CD4-positive, alpha-beta T cell (primary cell): ENCODE measurements around the gene CASP3. TPM values are rescaled to one million over a fixed set of nuclear protein-coding genes. Genes with fewer than 3 reads are reported as not detected.
"Not testable (repeated sequence)": the region's sequence is repeated elsewhere in the genome, so short reads cannot be mapped to it uniquely, and the experiment has no call there.

Source experiments
- ATAC-seq: fragments of 200-7000 bp; cut with Tn5 transposase; one replicate; pipeline ENCODE4 v1.10.0; 2022; ENCODE audit warnings: mild to moderate bottlenecking; ENCODE audit not compliant: poor library complexity
- CTCF ChIA-PET: fragments of 350-600 bp; sonication (Branson Sonifier 250); formaldehyde crosslinking; loops from one replicate; lab custom pipeline; 2021; ENCODE audit warnings: antibody characterized with exemption, inconsistent platforms; lab: Charles Lee
- POLR2A ChIA-PET: fragments of 350-600 bp; sonication (Branson Sonifier 250); formaldehyde crosslinking; loops from one replicate; lab custom pipeline; 2021; ENCODE audit warnings: antibody characterized with exemption, inconsistent platforms; lab: Charles Lee
- DNase-seq, 14 experiments: peaks; one replicate each; pipeline ENCODE4 v3.0.0-alpha.2; 2013 to 2020; ENCODE audit warnings: mixed read lengths in 2 of 14
- H3K27ac ChIP-seq, 2 donors: one replicate each; pipeline versions ENCODE4 v1.5.1 to v1.7.0; 2013; ENCODE audit warnings: low read length in 2 of 2, low read depth in 1 of 2, mild to moderate bottlenecking in 1 of 2
- H3K27me3 ChIP-seq, 2 experiments: 1 replicate in 1 of 2; 2 replicates in 1 of 2; pipeline versions ENCODE4 v1.6.1 to v1.7.0; 2013; ENCODE audit warnings: low read length in 2 of 2, control low read depth in 1 of 2, mild to moderate bottlenecking in 1 of 2, moderate library complexity in 1 of 2; ENCODE audit not compliant: insufficient read depth in 2 of 2, control insufficient read depth in 1 of 2
- H3K36me3 ChIP-seq: one replicate; pipeline ENCODE4 v1.6.1; 2013; ENCODE audit warnings: low read length, control low read depth; ENCODE audit not compliant: insufficient read depth
- H3K4me1 ChIP-seq: one replicate; pipeline ENCODE4 v1.6.1; 2013; ENCODE audit warnings: low read length, control low read depth; ENCODE audit not compliant: insufficient read depth
- H3K4me3 ChIP-seq: one replicate; pipeline ENCODE4 v1.5.1; 2013; ENCODE audit warnings: mild to moderate bottlenecking, low read length, moderate library complexity
- H3K9me3 ChIP-seq, 2 experiments: 1 replicate in 1 of 2; 2 replicates in 1 of 2; pipeline versions ENCODE4 v1.6.1 to v1.7.0; 2013; ENCODE audit warnings: low read length in 2 of 2, mild to moderate bottlenecking in 2 of 2, control low read depth in 1 of 2, moderate library complexity in 1 of 2; ENCODE audit not compliant: control insufficient read depth in 1 of 2, insufficient read depth in 1 of 2
- H3K27ac Mint-ChIP-seq: one replicate; pipeline ENCODE4 v1.8.0; 2020; ENCODE audit warnings: mixed read lengths
- H3K27me3 Mint-ChIP-seq: one replicate; pipeline ENCODE4 v1.8.0; 2021; ENCODE audit warnings: mixed read lengths
- H3K36me3 Mint-ChIP-seq: one replicate; pipeline ENCODE4 v1.8.0; 2021; ENCODE audit warnings: low read depth, mixed read lengths
- H3K4me1 Mint-ChIP-seq: one replicate; pipeline ENCODE4 v1.8.0; 2021; ENCODE audit warnings: low read depth, mixed read lengths
- H3K4me3 Mint-ChIP-seq: one replicate; pipeline ENCODE4 v1.8.0; 2020; ENCODE audit warnings: mild to moderate bottlenecking, mixed read lengths
- H3K9me3 Mint-ChIP-seq: one replicate; pipeline ENCODE4 v1.8.0; 2020; ENCODE audit warnings: mixed read lengths
- intact Hi-C, 2 experiments: fragments of 100-400 bp; cut with DNase I in 1 of 2; cut with micrococcal nuclease in 1 of 2; formaldehyde crosslinking; loops; one replicate each; pipeline versions ENCODE4 v1.15.1 to v1.9.0; 2023 to 2025; cut with DNase I, micrococcal nuclease
- total RNA-seq, 174 experiments: library from RNA in 2 of 174; stranded (reverse) in 2 of 174; gene quantifications; one replicate each; pipeline ENCODE4 v1.2.3 and lab custom pipeline; 2021 to 2026
- TF ChIP-seq, protein P1 (sequence below): fragments of 200-600 bp; IDR thresholded peaks from one replicate; pipeline ENCODE4 v1.8.0; 2022; ENCODE audit warnings: antibody characterized with exemption, mild to moderate bottlenecking

CASP3 gene
- total RNA-seq, 2 experiments from 2014 or later = 11.9 to 12.2 TPM

DNA sequence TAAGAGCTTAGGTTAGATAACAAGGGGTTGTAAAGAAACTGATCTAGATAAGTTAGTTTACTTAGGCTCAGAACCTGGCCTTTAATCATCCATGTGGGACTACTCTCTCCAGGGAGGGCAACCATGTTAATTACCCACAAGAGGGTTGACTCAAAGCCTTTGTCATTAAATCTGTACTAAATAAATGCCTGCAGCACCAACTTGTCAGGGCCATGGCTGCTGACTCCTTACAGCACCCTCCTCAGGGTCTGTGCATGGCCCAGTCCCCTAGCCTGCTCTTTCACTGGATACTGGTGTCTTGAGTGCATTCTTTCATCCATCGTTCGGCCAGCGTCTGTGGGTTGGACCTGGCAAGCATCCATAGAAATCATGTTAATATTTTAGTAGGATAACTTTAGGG lies 34.7 kb downstream of the CASP3 start:
- no peaks in the 10 kb centered on the region for H3K27me3 ChIP-seq
- ChIA-PET POLR2A (no interaction called here), CTCF (no interaction called here)
- no peak for ATAC-seq
- no peak overlapping the region for H3K4me3 ChIP-seq
- peaks cover 0 to 12% of the 10 kb centered on the region in 2 experiments for H3K9me3 ChIP-seq
- DNase-seq = no peak
- H3K4me1 Mint-ChIP-seq = no peaks in the 10 kb centered on the region
- no peaks in the 10 kb centered on the region for H3K36me3 Mint-ChIP-seq
- intact Hi-C loops = no loop called here
- no peak overlapping the region for H3K27ac Mint-ChIP-seq
- peaks cover 4% of the 10 kb centered on the region for H3K9me3 Mint-ChIP-seq
- TF ChIP-seq, protein P1, sequence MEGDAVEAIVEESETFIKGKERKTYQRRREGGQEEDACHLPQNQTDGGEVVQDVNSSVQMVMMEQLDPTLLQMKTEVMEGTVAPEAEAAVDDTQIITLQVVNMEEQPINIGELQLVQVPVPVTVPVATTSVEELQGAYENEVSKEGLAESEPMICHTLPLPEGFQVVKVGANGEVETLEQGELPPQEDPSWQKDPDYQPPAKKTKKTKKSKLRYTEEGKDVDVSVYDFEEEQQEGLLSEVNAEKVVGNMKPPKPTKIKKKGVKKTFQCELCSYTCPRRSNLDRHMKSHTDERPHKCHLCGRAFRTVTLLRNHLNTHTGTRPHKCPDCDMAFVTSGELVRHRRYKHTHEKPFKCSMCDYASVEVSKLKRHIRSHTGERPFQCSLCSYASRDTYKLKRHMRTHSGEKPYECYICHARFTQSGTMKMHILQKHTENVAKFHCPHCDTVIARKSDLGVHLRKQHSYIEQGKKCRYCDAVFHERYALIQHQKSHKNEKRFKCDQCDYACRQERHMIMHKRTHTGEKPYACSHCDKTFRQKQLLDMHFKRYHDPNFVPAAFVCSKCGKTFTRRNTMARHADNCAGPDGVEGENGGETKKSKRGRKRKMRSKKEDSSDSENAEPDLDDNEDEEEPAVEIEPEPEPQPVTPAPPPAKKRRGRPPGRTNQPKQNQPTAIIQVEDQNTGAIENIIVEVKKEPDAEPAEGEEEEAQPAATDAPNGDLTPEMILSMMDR = no peak
- H3K27ac ChIP-seq = no peak overlapping the region
- no peaks in the 10 kb centered on the region for H3K27me3 Mint-ChIP-seq
- no peaks in the 10 kb centered on the region for H3K4me1 ChIP-seq
- no peak overlapping the region for H3K4me3 Mint-ChIP-seq
- H3K36me3 ChIP-seq = no peaks in the 10 kb centered on the region

DNA sequence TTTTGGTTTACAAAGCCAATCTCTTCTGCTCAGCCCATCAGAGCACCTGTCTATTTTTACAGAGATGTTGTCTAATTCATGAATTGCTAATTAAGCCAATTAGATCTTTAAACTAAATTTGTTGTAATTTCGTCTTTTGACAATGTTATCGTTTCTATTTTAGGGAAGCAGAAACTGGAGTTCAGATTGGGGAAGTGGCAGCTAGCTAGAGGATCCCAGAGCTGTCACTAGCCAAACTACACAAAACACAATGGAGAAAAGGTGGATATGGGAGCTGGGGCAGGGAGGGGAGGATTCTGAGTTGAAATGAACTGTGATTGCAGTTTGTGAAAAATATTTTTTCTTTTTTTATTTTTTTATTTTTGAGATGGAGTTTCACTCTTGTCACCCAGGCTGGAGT lies 35.8 kb downstream of the CASP3 start:
- no peaks in the 10 kb centered on the region for H3K4me1 Mint-ChIP-seq
- Histone ChIP-seq H3K4me1 (no peaks in the 10 kb centered on the region), H3K27ac (no peak overlapping the region), H3K27me3 (no peaks in the 10 kb centered on the region), H3K36me3 (no peaks in the 10 kb centered on the region), H3K9me3 (peaks cover 0 to 12% of the 10 kb centered on the region in 2 experiments), H3K4me3 (no peak overlapping the region)
- ATAC-seq (no peak), DNase-seq (no peak)
- no peak overlapping the region for H3K27ac Mint-ChIP-seq
- intact Hi-C loops = no loop called here
- H3K27me3 Mint-ChIP-seq = no peaks in the 10 kb centered on the region
- H3K9me3 Mint-ChIP-seq = peaks cover 4% of the 10 kb centered on the region
- no peak overlapping the region for H3K4me3 Mint-ChIP-seq
- ChIA-PET CTCF (no interaction called here), POLR2A (no interaction called here)
- TF ChIP-seq, protein P1 = no peak
- H3K36me3 Mint-ChIP-seq = no peaks in the 10 kb centered on the region

DNA sequence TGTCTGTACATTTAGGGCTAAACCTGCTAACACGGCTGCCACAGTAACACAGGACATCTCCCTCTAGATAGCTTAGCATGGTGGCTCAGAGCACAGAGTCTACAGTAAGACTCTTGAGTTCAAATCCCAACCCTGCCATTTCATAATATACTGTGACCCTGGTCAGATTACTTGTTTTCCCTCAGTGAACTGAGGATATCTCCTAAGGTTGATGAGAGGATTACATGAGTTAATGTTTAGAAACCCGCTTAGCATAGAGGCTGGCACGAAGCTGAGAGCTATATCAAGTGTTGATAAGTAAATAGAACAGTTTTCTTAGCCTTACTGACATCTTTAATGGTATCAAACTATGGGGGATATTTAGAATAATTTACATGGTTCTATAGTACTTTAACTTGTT lies 37.2 kb downstream of the CASP3 start:
- H3K9me3 ChIP-seq = peaks cover 0 to 12% of the 10 kb centered on the region in 2 experiments
- CTCF ChIA-PET = no interaction called here
- Mint-ChIP-seq H3K9me3 (peaks cover 4% of the 10 kb centered on the region), H3K27me3 (no peaks in the 10 kb centered on the region), H3K4me1 (no peaks in the 10 kb centered on the region), H3K27ac (no peak overlapping the region), H3K36me3 (no peaks in the 10 kb centered on the region), H3K4me3 (no peak overlapping the region)
- ATAC-seq (no peak), DNase-seq (no peak)
- H3K4me1 ChIP-seq = no peaks in the 10 kb centered on the region
- H3K27ac ChIP-seq = no peak overlapping the region
- H3K36me3 ChIP-seq = no peaks in the 10 kb centered on the region
- no peak overlapping the region for H3K4me3 ChIP-seq
- TF ChIP-seq, protein P1 = no peak
- intact Hi-C loops = no loop called here
- no peaks in the 10 kb centered on the region for H3K27me3 ChIP-seq
- POLR2A ChIA-PET = no interaction called here

GRCh38 chr4:184607429-184607828 lies 41.8 kb downstream of the CASP3 start:
- H3K4me1 Mint-ChIP-seq, POLR2A ChIA-PET, H3K27ac ChIP-seq, ATAC-seq, H3K9me3 ChIP-seq, H3K36me3 Mint-ChIP-seq, H3K4me3 ChIP-seq, H3K27me3 Mint-ChIP-seq, H3K27me3 ChIP-seq, CTCF ChIA-PET, H3K4me1 ChIP-seq, H3K4me3 Mint-ChIP-seq, intact Hi-C loops, H3K27ac Mint-ChIP-seq, DNase-seq, H3K36me3 ChIP-seq: not testable (repeated sequence)
- peaks cover 12% of the 10 kb centered on the region for H3K9me3 Mint-ChIP-seq

DNA sequence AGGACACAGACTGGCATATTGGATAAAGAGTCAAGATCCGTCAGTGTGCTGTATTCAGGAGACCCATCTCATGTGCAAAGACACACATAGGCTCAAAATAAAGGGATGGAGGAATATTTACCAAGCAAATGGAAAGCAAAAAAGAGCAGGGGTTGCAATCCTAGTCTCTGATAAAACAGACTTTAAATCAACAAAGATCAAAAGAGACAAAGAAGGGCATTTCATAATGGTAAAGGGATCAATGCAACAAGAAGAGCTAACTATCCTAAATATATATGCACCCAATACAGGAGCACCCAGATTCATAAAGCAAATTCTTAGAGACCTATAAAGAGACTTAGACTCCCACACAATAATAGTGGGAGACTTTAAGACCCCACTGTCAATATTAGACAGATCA lies 46.4 kb downstream of the CASP3 start:
- ATAC-seq, POLR2A ChIA-PET, H3K4me1 ChIP-seq, intact Hi-C loops, CTCF ChIA-PET, H3K4me3 ChIP-seq, H3K4me3 Mint-ChIP-seq, H3K9me3 ChIP-seq, DNase-seq, H3K36me3 Mint-ChIP-seq, H3K27ac Mint-ChIP-seq, H3K27ac ChIP-seq, H3K36me3 ChIP-seq: not testable (repeated sequence)
- H3K27me3 Mint-ChIP-seq = peaks cover 18% of the 10 kb centered on the region
- H3K27me3 ChIP-seq = peaks cover 8 to 14% of the 10 kb centered on the region in 2 experiments
- H3K4me1 Mint-ChIP-seq = peaks cover 13% of the 10 kb centered on the region
- H3K9me3 Mint-ChIP-seq = peaks cover 12% of the 10 kb centered on the region
